ENCODE results near the gene BST1. TPM values are rescaled to one million over a fixed set of nuclear protein-coding genes. Genes with fewer than 3 reads are reported as not detected.
"Not testable (repeated sequence)": the region's sequence is repeated elsewhere in the genome, so short reads cannot be mapped to it uniquely, and the experiment has no call there.

BST1 gene
- polyA plus RNA-seq, 3 donors = 1.2 to 15.6 (median 8.0) TPM

- WGBS, 3 donors = 65 to 78% (median 77%) methylated on average over 5 of the region's 5 CpGs
- H3K27ac ChIP-seq (ENCODE audit: low read depth, low read length) = not testable (repeated sequence)
These were observed 30.2 kb downstream of the BST1 start for GRCh38 chr4:15733061-15733460.

GRCh38 chr4:15735536-15735935 is 32.7 kb downstream of the BST1 start:
- H3K27ac ChIP-seq (ENCODE audit: low read depth, low read length) = no peak overlapping the region
- 65 to 85% (median 78%) methylated on average over 6 of the region's 6 CpGs for WGBS, 3 donors

GRCh38 chr4:15736514-15737050 is 33.7 kb downstream of the BST1 start:
- 86 to 93% (median 91%) methylated on average over 4 of the region's 4 CpGs for WGBS, 3 donors
- H3K27ac ChIP-seq (ENCODE audit: low read depth, low read length) = no peak overlapping the region

GRCh38 chr4:15737255-15737654 is 34.4 kb downstream of the BST1 start:
- 35 to 77% (median 75%) methylated on average over 3 of the region's 3 CpGs for WGBS, 3 donors
- H3K27ac ChIP-seq (ENCODE audit: low read depth, low read length) = no peak overlapping the region

DNA sequence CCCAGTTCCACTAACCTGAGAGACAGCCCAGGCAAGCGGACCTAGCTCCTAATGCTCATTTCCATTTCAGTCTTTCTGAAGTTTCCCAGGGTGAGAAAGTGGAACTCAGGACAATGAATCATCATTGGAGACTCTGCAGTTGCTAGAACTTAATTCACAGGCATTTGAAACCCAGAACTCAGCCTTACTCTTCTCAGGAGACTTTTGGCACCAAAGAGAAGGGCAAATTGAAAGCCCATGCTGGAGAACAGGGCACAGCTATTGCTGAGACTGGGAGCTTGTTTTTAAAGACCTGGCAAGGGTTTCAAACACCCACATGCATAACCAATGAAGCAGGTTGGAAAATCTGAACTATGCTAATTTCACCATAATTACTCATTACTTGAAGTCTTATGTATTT is 36.0 kb downstream of the BST1 start:
- 78 to 97% (median 92%) methylated on average over 1 of the region's 1 CpG for WGBS, 3 donors
- no peak overlapping the region for H3K27ac ChIP-seq (ENCODE audit: low read depth, low read length)

GRCh38 chr4:15740764-15741404 is 38.0 kb downstream of the BST1 start:
- 51 to 73% (median 66%) methylated on average over 11 of the region's 11 CpGs for WGBS, 3 donors

DNA sequence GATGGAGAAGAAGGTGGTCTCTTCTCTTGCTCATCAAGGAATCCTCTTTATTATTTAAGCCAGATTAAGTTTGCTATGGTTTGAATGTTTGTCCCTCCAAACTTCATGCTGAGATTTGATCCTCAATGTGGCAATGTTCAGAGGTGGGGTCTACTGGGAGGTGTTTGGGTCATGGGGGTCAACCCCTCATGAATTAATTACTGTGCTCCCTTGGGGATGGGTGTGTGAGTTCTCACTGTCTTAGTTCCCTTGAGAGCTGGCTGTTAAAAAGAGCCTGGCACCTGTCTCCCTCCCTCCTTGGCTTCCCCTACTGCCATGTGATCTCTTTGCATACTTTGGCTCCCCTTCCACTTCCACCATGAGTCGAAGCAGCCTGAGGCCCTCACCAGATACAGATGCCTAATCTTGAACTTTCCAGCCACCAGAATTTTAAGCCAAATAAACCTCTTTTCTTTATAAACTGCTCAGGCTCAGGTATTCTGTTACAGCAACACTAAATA is 39.3 kb downstream of the BST1 start:
- H3K27ac ChIP-seq (ENCODE audit: low read depth, low read length) = no peak overlapping the region
- WGBS, 3 donors = 61 to 75% (median 65%) methylated on average over 1 of the region's 1 CpG

More at GRCh38 chr4:15740764-15741404, 38.0 kb downstream of the BST1 start:
- H3K27ac ChIP-seq (ENCODE audit: low read depth, low read length) = no peak overlapping the region

DNA sequence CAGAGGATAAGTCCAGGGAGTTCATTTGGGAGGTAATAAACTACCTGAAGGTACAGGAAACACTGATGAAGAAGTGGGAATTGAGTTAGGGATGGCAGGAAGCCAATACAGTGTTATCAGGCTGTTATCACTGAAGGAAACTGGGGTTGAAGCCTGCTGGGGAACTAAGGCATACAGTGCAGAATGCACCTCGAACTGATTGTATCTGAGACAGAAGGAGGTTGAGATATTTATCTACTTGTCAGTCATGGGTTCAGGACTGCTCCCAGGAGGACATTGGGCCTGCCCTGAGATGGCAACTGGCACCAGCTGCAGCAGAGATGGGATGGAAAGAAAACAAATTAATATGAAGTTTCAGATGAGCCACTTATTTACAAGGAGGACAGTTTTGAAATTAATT is 39.8 kb downstream of the BST1 start:
- 22 to 32% (median 30%) methylated on average over 1 of the region's 1 CpG for WGBS, 3 donors
- no peak overlapping the region for H3K27ac ChIP-seq (ENCODE audit: low read depth, low read length)

DNA sequence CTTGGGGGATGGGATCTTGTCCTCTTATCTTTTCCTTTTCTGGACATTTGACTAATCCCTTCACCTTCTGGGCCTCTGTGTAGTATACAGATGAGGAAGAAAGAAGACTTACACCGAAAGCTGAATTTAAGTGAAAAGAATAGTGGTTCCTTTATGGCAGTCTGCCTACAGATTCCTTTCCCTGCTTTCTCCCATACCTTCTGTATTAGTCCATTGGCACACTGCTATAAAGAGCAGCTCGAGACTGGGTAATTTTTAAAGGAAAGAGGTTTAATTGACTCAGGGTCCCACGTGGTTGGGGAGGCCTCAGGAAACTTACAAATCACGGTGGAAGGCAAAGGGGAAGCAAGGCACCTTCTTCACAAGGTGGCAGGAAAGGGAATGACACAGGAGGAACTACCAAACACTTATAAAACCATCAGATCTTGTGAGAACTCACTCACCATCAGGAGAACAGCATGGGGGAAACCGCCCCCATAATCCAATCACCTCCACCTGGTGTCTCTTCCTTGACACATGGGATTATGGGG is 41.2 kb downstream of the BST1 start:
- WGBS, 3 donors = 36 to 44% (median 41%) methylated on average over 5 of the region's 5 CpGs
- H3K27ac ChIP-seq (ENCODE audit: low read depth, low read length) = no peak overlapping the region

GRCh38 chr4:15746110-15746509 is 43.2 kb downstream of the BST1 start:
- 82 to 97% (median 92%) methylated on average over 1 of the region's 1 CpG for WGBS, 3 donors
- no peak overlapping the region for H3K27ac ChIP-seq (ENCODE audit: low read depth, low read length)

DNA sequence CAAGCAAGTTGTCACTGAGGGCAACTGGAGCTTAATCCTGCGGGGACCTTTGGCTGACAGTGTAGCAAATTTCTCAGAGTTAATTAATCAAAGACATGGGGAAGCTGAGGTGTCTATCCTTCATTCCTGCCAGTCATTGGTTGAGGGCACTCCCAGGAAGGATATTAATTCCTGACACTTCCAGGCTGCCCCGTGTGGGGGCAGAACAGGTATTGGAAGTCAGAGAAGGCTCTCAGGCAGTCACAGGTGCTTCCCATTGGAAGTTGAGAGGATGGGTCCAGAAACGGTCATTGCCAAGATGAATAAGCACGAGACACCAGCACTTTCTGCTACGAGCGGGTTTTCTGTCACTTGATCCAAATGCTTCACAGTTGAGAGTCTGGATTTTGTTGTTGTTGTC is 46.1 kb downstream of the BST1 start:
- H3K27ac ChIP-seq (ENCODE audit: low read depth, low read length) = no peak overlapping the region
- WGBS, 3 donors = 62 to 70% (median 66%) methylated on average over 6 of the region's 6 CpGs

DNA sequence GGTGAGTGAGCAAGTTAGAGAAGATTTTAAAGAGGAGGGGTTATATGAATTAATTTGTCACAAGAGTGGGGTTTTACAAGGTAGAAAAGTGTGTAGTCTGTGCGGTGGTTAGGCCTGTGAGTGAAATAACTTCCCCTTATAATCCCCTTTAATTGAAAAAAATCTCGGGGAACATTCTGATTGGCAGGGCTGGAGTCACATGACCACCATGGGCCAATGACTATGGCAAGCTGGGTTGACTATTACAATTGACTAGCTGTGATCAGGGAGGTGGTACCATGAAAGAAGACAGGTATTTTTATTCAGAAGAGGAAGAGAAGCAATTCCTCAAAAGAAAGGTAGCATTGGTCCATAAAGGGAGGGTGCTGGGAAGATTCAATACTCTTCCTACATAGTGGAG is 48.3 kb downstream of the BST1 start:
- no peak overlapping the region for H3K27ac ChIP-seq (ENCODE audit: low read depth, low read length)
- 93 to 98% (median 96%) methylated on average over 2 of the region's 2 CpGs for WGBS, 3 donors

DNA sequence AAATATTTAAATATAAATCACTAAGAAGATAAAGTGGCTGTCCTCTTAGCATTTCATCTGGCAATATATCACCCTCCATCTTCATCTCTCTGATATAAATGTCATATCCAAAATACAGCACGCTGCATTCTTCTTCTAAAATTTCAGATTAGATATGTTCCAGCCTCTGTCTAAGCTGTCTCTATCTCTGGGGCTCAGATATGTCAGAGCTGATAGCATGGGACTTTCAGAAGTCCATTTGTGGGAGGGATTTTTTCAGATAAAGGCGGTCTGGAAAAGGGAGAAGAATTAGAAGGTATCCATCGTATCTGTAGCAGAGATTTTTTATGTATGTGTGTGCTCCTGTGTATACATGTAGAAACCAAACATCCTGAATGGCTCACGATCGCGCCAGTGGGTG is 50.2 kb downstream of the BST1 start:
- 86 to 88% (median 88%) methylated on average over 6 of the region's 6 CpGs for WGBS, 3 donors
- no peak overlapping the region for H3K27ac ChIP-seq (ENCODE audit: low read depth, low read length)

DNA sequence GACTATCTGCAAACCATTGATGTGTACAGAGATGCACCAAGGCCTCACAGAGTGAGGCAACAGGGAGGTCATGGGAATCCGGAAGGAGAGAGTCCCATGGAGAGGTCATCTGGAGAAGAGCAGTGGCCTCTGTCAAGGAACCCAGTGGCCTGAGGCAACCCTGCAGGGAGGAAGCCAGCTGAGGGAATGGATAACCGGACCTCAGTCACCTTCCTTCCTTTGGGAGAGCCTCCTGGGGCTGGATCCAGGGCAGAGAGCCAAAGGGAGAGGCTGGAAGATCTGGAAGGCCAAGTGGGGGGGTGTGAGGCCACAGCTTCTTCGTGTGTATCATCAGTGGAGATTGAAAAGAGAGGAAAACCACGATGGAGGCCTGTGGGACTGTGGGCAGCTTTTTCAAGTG is 50.9 kb downstream of the BST1 start:
- WGBS, 3 donors = 13 to 58% (median 22%) methylated on average over 4 of the region's 4 CpGs
- H3K27ac ChIP-seq (ENCODE audit: low read depth, low read length) = no peak overlapping the region

DNA sequence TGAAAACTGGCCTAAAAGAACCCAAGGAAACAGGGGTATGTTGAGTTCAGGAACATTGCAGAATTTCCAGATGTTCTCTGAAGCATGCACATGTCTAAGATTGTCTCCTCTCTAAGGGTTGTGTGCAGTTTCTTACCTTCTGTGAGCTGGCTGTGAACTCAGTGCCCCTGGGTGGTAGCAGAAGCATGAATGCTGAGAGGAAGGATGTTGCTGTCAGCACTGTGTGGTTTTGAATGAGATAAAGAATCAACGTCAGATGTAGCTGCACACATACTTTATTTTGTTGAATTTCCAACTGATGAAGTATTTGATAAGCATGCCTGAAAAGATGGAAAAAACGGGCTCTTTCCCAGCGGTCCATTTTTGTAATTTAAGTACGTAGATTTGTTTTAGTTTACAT is 51.5 kb downstream of the BST1 start:
- no peak overlapping the region for H3K27ac ChIP-seq (ENCODE audit: low read depth, low read length)
- WGBS, 3 donors = 30 to 55% (median 45%) methylated on average over 4 of the region's 4 CpGs

DNA sequence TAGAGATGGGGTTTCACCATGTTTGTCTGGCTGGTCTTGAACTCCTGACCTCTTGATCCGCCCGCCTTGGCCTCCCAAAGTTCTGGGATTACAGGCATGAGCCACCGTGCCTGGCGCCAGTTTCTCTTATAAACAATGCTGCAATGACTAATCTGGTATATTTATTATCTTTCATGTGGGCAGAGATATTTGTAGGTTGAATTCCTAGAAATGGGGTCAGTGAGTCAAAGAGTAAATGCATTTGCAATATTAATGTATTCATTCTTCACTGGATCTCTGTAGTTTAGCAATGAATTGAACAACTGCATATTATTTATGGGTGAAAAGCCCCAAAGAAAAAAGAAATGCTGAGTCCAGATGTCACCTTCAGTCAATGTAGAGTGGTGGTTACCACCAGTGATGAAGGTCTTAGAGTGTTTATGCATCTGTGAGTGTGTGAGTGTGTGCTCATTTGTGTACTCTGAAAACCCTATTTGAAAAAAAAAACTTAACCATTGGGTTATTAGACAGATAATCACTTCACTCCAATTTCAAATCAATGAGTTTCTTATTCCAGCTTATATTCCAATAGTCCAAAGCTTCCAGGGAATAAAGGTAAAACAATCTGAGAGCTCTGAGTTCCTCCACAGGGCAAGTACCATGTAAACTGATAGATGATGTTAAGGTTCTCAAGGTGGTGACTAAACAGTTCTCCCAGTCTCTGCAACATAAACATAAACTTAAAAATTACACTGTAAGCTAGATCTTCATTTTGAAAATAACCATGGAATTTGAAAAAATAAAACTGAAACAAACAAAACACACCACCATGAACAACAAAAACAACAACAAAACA is 52.7 kb downstream of the BST1 start:
- H3K27ac ChIP-seq (ENCODE audit: low read depth, low read length) = no peak overlapping the region
- WGBS, 3 donors = 79 to 88% (median 87%) methylated on average over 4 of the region's 4 CpGs

GRCh38 chr4:15756361-15756861 is 53.5 kb downstream of the BST1 start:
- no peak overlapping the region for H3K27ac ChIP-seq (ENCODE audit: low read depth, low read length)
- WGBS, 3 donors = 42 to 50% (median 46%) methylated on average over 6 of the region's 6 CpGs

- H3K27ac ChIP-seq (ENCODE audit: low read depth, low read length) = no peak overlapping the region
- WGBS, 3 donors = 38 to 69% (median 65%) methylated on average over 4 of the region's 4 CpGs
These were observed 54.2 kb downstream of the BST1 start for GRCh38 chr4:15757054-15757453.

GRCh38 chr4:15758294-15758693 is 55.4 kb downstream of the BST1 start:
- H3K27ac ChIP-seq (ENCODE audit: low read depth, low read length) = no peak overlapping the region
- WGBS, 3 donors = 84 to 96% (median 93%) methylated on average over 4 of the region's 4 CpGs
